Activated effector memory CD4-positive, alpha-beta T cell treated with anti-CD3 and anti-CD28 coated beads, Interleukin-2, amount 50 U/mL, for 16 hours (primary cell): ENCODE measurements around the gene DAG1.

Source experiments
- DNase-seq: peaks from one replicate; pipeline ENCODE4 v3.0.0-alpha.2; 2020

DAG1 gene

GRCh38 chr3:49556500-49557275 lies 86.6 kb downstream of the DAG1 start:
- no peak for DNase-seq

GRCh38 chr3:49563040-49563578 lies 93.0 kb downstream of the DAG1 start:
- DNase-seq = no peak

GRCh38 chr3:49563766-49564165 lies 93.7 kb downstream of the DAG1 start:
- no peak for DNase-seq

DNA sequence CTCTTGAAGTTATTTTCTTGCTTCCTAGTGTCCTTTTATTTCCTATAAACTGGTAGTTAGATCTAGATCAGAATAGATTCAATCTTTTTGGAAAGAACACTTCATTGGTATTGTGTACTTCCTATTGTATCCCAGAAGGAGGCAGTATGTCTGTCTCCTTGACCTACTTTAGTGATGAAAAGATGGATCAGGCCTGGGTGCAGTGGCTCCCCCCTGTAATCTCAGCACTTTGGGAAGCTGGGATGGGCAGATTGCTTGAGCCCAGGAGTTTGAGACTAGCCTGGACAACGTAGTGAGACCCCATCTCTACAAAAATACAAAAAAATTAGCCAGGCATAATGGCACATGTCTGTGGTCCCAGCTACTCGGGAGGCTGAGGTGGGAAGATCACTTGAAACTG lies 96.2 kb downstream of the DAG1 start:
- DNase-seq = no peak

GRCh38 chr3:49567406-49567805 lies 97.3 kb downstream of the DAG1 start:
- no peak for DNase-seq

DNA sequence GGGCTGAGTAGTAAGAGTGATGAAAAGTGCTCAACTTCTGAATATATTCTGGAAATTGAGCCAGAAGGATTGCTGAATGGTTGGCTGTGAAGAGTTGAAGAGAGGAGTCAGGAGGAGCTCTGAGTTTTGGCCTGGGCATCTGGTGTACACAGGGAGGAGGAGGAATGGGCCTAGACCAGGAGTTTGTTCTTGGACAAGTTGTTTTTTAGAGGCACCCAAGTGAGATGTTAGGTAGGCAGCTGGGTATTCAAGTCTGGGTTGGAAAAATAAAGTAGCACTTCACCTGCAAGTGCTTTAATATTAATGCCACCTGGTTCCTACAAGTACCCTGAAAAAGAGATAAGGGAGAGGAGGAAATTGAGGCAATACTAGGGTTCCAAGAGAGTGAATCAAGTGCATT lies 98.9 kb downstream of the DAG1 start:
- DNase-seq = no peak

DNA sequence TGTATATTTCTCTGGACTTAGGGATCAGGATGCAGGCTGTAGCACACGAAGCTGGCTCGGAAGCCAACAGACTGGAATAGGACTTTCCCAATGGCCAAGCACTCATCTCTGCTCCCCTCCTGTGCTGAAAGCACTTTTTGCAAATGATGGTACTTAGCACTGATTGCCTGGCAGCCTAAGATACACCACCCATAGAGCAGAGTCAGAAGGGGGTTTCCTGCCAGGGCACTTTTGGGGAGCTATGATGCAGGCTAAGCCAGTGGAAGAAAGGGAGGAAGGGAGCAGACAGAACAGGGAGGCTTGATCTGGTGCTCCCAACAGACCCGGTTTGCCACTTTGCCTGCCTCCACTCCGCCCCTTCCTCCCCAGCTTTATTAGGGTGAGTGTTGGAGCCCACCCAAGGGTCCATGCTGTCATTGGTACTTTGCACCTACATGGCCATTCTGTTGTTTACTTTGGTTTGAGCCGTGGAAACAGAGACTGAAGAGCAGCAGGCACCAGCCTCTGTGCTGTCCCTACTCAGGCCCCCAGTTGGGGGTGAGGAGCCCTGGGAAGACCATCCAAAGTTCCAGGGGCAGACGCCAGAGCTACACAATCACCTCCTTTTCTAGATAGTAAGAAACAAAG lies 100.1 kb downstream of the DAG1 start:
- DNase-seq = no peak

DNA sequence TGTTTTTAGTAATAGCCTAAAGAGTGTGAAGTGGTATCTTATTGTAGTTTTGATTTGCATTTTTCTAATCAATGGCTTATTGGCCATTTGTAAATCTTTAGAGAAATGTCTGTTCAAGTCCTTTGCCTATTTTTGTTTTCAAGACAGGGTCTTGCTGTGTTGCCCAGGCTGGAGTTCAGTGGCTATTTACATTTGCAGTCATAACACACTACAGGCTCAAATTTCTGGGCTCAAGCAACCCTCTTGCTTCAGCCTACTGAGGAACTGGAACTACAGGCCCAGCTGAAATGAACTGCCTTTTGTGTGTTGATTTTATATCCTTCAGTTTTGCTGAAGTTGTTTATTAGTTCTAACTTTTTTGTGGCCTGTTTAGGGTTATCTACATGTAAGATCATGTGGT lies 112.1 kb downstream of the DAG1 start:
- no peak for DNase-seq
